Right lung (tissue), 10 donors: ENCODE measurements around the gene MYO18B. TPM values are rescaled to one million over a fixed set of nuclear protein-coding genes. Genes with fewer than 3 reads are reported as not detected.
"Not testable (repeated sequence)": the region's sequence is repeated elsewhere in the genome, so short reads cannot be mapped to it uniquely, and the experiment has no call there.

Source experiments
- DNase-seq, 2 donors: peaks; one replicate each; pipeline ENCODE4 v3.0.0-alpha.2; 2013
- long read RNA-seq, 8 donors: transcript quantifications; one replicate each; lab custom pipeline, GENCODE V29; 2026
- polyA plus RNA-seq, 5 donors: library from polyadenylated mRNA; unstranded; fragments of 120-200 nt; gene quantifications; one replicate each; pipeline versions ENCODE4 v1.2.1 to v1.2.3, GENCODE V29; 2013; ENCODE audit warnings: inconsistent platforms in 1 of 5, low replicate concordance in 1 of 5; ENCODE audit not compliant: insufficient read length in 5 of 5, insufficient read depth in 1 of 5

MYO18B gene
- polyA plus RNA-seq: 1 to 10 TPM in 1 of 5 donors, under 1 TPM in 4; 0.11 to 3.4 (median 0.15) TPM
- long read RNA-seq, donor 1: 0 reads
- long read RNA-seq, donor 2: 0 reads
- long read RNA-seq, donor 3: 0 reads
- long read RNA-seq, donor 4: 0 reads
- long read RNA-seq, donor 5: 0 reads
- long read RNA-seq, donor 6: 0 reads
- long read RNA-seq, donor 7: 0 reads
- long read RNA-seq, donor 8: 0 reads

- no peak for DNase-seq
Measured at GRCh38 chr22:25741692-25742626, at the start of gene MYO18B. MYO18B (plus strand) TSS chr22:25742188; CDS start chr22:25761093, 18,905 bp downstream.

- DNase-seq: no peak
Measured at GRCh38 chr22:25692397-25693267, 49.4 kb upstream of the MYO18B start.

GRCh38 chr22:25693268-25693565 lies 48.8 kb upstream of the MYO18B start:
- no peak for DNase-seq

GRCh38 chr22:25694196-25694907 lies 47.6 kb upstream of the MYO18B start:
- DNase-seq: no peak

GRCh38 chr22:25695146-25695545 lies 46.8 kb upstream of the MYO18B start:
- DNase-seq: no peak

- DNase-seq: no peak
Measured at GRCh38 chr22:25696763-25697162, 45.2 kb upstream of the MYO18B start.

GRCh38 chr22:25697181-25697664 lies 44.8 kb upstream of the MYO18B start:
- no peak for DNase-seq

- no peak for DNase-seq
Measured at GRCh38 chr22:25697978-25698377, 44.0 kb upstream of the MYO18B start.

- DNase-seq: no peak
Measured at GRCh38 chr22:25698461-25698860, 43.5 kb upstream of the MYO18B start.

GRCh38 chr22:25698978-25699377 lies 43.0 kb upstream of the MYO18B start:
- no peak for DNase-seq

- peak; percentile 79 to 84 for DNase-seq
Measured at GRCh38 chr22:25701056-25701780, 40.8 kb upstream of the MYO18B start.

GRCh38 chr22:25702040-25702439 lies 39.9 kb upstream of the MYO18B start:
- DNase-seq: no peak

- no peak for DNase-seq
Measured at GRCh38 chr22:25702571-25703167, 39.3 kb upstream of the MYO18B start.

- DNase-seq: no peak
Measured at GRCh38 chr22:25704701-25705100, 37.3 kb upstream of the MYO18B start.

- DNase-seq: no peak
Measured at GRCh38 chr22:25706197-25706596, 35.8 kb upstream of the MYO18B start.

GRCh38 chr22:25708430-25708829 lies 33.6 kb upstream of the MYO18B start:
- not testable (repeated sequence) for DNase-seq

- DNase-seq: no peak
Measured at GRCh38 chr22:25709758-25710157, 32.2 kb upstream of the MYO18B start.

- DNase-seq: no peak
Measured at GRCh38 chr22:25710501-25710900, 31.5 kb upstream of the MYO18B start.

- DNase-seq: no peak
Measured at GRCh38 chr22:25711491-25711890, 30.5 kb upstream of the MYO18B start.
